Activated T-cell treated with anti-CD3 and anti-CD28 coated beads for 24 hours (primary cell): Measurements from ENCODE around the gene ETV3.

Source experiments
- DNase-seq: peaks from one replicate; pipeline ENCODE4 v3.0.0-alpha.2; 2020; ENCODE audit warnings: low read depth

ETV3 gene

DNA sequence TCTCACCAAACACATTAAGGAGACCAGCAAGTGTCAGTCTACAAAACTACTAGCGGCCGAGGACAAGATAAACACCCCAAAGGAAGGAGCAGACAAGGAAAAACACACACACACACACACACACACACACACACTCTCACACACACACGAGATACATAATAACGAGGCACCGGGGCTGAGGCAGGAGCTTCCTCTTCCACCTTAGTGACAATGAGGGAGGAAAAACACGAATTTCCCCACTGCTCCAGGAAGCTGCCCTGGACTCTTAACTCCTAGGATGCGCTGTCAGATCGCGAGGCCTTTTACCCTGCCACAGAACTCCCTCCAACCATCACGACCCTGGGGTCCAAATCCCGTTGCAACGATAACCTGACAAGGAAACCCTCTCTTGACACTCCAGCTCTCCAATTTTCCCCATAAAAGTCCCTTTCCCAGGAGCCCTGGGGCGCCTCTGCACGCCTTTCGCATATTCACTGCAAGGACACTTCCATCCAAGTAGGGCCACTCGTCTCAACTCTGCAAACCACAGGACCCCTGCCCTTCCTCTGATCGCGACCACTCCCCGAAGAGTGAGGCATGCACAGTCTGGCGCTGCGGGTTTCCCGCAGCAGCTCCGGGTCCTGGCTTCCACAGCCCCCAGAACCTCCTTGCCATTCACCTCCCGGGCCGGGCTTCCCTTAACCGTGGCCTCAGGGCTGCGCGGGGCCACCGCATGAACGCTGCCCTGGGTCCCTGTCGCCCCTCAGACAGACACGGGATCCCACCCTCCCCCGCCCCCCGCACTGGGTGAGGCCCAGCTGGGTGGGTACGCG lies 581 bp downstream of the ETV3 start:
- no peak for DNase-seq

- DNase-seq: no peak
These were observed 1.2 kb downstream of the ETV3 start for GRCh38 chr1:157137046-157137407.

DNA sequence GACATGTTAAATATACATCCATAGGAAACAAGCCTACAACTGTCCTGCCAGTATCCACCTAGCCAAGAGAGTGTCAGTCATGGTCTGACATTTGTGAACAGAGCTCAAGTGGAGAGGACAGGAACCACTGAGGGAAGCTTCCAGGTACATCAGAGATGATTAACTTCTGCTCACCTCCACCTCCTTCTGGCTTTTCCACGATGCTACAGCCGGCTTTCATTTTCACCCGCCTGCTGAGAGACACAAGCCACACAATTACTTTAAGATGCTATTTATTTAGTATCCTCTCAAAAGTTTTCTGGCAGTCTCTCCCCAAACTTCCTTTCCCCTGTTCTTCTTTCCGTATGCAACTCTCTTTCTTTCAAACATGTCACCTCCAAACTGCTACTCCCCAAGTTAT lies 2.1 kb downstream of the ETV3 start:
- no peak for DNase-seq

- DNase-seq: no peak
These were observed 2.5 kb downstream of the ETV3 start for GRCh38 chr1:157135646-157136045.

GRCh38 chr1:157135070-157135469 lies 3.1 kb downstream of the ETV3 start:
- DNase-seq: no peak

DNA sequence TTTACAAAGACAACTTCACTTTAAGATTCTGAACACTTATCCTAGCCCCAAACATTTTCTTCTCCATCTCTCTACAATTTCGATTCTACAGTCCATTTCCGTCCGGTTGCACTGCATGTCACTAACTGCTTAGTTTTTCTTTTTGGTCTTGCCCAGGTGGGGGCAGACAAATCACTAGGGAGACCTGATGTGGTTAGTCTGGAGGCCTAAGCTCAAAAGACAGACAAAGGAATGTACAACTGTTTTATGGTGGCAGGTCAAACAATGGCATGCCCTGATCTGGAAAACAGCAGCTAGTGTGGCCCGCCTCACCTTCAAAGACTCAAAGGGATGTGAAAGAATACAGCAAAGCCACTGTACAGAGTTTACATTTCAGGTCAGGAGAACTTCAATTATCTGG lies 3.8 kb downstream of the ETV3 start:
- DNase-seq: no peak

DNA sequence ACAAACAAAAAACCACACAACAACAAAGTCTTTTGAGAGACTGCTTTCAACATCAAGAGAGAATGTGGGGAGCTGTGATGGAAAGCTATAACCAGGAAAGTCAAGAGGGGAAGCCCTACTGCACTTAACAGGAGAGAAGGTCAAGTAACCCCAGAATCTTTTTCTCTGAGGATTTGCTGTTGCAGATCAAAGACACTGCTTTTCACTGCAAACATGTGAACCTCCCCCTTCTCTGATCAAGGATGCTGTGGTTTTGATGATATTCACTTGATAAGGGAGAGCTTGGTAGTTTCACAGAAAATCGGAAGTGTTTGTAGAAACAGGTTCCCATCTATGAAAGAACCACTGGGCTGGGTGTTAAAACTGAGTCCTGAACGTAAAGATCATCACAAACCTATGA lies 4.8 kb downstream of the ETV3 start:
- DNase-seq: no peak

DNA sequence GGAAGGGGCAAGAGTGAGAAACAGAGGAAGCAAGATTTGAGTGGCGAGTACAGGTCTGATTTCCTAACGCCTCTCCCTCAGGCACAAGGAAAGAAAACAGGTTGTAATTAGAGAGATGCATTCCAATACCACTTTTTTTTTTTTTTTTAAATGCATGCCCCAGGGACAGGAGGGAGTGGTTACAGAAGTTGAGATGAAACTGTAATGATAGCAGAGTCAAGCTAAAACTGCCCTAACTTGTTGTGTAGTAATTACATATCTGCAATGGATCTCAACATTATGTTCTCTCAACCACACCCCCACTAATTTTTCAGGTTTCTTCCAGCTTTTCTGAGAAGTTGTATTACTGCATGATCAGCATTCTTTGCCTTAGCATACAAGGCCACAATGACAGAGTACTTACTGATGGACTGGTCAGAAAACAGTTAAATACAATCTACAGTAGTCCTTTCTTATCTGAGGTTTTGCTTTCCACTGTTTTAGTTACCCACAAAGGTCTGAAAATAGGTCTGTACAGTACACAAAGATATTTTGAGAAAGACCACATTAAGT lies 5.5 kb downstream of the ETV3 start:
- no peak for DNase-seq

DNA sequence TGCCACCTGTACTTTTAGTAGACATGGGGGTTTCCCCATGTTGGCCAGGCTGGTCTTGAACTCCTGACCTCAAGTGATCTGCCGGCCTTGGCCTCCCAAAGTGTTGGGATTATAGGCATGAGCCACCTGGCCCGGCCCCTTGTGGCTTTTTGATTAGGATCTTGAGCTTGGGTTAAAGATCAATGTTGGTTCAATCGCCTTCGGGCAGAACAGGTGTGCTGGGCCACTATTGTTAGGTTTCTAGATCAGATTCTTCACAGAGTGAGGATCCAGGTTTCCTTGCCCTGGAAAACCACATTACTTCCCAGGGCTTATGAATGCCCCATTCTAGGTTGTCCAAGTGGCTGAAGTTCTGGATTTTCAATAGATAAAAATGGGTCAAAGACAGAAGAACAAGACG lies 6.1 kb downstream of the ETV3 start:
- DNase-seq: no peak

GRCh38 chr1:157131281-157131680 lies 6.9 kb downstream of the ETV3 start:
- no peak for DNase-seq

- no peak for DNase-seq
These were observed 13.3 kb downstream of the ETV3 start for GRCh38 chr1:157124855-157125254.

- no peak for DNase-seq
These were observed 18.7 kb downstream of the ETV3 start for GRCh38 chr1:157119448-157119847.

GRCh38 chr1:157119008-157119407 lies 19.2 kb downstream of the ETV3 start:
- no peak for DNase-seq

- no peak for DNase-seq
These were observed 20.6 kb downstream of the ETV3 start for GRCh38 chr1:157117527-157118057.

DNA sequence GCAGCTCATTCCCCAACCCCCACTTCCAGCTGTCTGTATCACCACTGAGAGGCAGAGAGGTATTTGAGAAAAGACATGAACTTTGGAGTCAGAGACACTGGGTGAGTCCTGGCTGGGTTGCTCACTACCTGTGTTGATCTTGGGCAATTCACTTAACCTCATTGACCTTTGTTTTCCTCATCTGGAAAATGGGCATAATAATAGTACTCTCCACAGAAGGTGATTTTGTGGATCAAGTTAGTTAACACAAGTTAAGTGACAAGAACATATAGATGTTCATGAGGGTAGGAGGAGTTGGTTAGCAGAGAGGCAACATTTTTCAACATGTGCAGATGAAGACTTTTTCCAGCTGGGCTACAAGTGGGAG lies 21.5 kb downstream of the ETV3 start:
- DNase-seq: no peak

GRCh38 chr1:157115851-157116736 lies 22.1 kb downstream of the ETV3 start:
- DNase-seq: no peak

GRCh38 chr1:157115429-157115838 lies 22.8 kb downstream of the ETV3 start:
- no peak for DNase-seq

DNA sequence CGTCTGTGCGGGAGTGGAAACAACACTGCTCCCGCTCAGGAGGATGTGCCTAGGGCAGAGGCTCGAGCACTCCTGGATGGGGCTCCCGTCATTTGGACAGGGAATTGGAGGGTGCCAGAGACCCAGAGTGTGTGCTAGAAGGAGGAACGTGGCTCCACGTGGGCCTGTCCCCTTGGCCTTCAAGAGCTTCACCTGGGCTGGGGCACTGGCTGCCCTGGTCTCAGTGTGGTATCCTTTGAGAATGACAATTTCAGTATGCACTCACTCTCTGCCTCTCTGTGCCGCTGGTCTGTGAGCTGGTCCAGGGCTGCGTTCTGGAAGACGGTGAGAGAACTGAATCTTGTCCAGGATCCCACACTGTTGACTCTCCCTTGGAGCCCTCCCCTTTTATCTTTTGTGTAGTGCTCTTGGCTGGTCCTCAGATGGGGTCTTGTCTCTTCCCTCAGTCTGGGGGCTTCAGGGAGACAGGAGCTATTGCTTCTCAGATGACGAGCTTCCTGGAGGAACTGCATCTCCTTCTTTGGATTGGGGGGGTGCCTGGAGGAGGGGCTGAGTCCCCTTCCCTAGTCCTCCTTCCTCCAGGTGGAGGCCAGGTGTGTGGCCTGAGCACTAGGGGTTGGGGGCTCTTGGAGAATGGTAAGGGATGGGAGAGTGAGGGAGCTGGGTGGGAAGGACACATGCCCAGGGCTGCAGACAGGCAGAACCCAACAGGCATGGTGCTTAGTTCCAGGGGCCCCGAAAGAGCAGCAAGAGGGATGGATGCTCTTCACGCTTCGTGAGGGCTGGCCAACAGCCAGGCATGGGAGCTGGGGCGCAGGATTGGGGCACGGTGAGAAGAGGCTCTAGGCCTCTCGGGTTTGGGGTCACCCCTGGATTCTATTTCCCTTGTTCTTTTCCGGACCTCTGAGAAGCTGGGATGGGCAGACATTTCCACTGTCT lies 23.7 kb downstream of the ETV3 start:
- DNase-seq: no peak

DNA sequence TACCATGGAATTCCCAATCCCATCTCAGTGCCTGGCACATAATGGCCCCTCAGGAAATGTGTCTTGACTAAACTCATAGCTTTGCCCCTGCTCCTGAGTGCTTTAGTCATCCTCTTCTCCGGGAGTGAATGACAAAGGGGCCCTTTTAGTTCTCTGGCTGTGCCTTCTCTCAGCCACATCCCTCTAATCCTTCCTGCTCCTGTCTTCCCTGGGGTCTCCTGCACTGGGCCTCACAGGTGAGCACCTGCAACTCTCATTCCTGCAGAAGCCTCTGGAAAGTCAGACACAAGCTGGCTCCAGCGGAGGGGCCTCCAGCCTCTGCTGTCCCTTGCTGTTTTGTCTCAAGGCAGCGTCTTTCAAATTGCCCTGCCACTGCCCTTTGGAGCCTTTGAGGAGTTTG lies 24.6 kb downstream of the ETV3 start:
- DNase-seq: no peak

GRCh38 chr1:157113106-157113505 lies 25.1 kb downstream of the ETV3 start:
- DNase-seq: no peak

GRCh38 chr1:157112186-157112867 lies 25.9 kb downstream of the ETV3 start:
- DNase-seq: no peak
